Measurements from ENCODE around the gene MYEOV. TPM values are rescaled to one million over a fixed set of nuclear protein-coding genes. Genes with fewer than 3 reads are reported as not detected.

The MYEOV gene
- total and polyA plus RNA-seq, 9 of the 15 experiments (the other 6 are each of a cell fraction or from before 2014, with no cell fraction given): 10.2 to 133 (median 32.2) TPM

DNA sequence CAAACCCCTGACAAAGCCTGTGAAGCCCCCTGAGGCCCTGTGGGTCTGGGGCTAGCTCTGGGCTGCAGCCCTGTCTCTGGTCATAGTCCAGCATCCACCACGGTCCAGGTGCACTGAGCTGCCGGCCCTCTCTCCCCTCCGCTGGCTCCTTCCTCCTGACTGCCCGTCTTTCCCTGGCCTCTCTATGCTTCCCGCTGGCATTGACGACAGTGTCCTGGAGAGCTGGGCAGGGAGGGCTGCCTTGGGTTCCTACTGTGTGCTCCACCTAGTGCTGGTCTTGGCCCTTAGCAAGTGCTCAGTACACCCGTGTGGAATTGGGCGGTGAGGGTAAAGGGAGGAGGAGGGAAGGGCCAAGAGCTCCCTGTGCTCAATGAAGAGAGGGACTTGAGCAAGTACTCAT, 868 bp upstream of the MYEOV start:
- intact Hi-C loops (cut with micrococcal nuclease) (loop anchor here (2.0 to 10.0 kb wide), 4 partner anchors 72 to 350 kb away; no protein-coding TSS in a partner anchor), in situ Hi-C loops (cut with MboI) (loop anchor here (5.0 kb wide), 1 partner anchor 349 kb away; the partner anchor contains the start of gene CCND1)
- ATAC-seq: no peak
- Histone ChIP-seq H2AFZ (ENCODE audit: low read depth, low read length) (peak overlapping the region; percentile 76; the same call in 1 of the 2 replicates), H3K27ac (ENCODE audit: extremely low read depth, low read depth, low read length) (no peak overlapping the region), H3K4me2 (ENCODE audit: insufficient read depth, low read length) (no peak overlapping the region), H3K79me2 (ENCODE audit: control insufficient read depth, insufficient read depth, low read length) (peaks cover 41% of the 10 kb centered on the region), H3K9me1 (ENCODE audit: control insufficient read depth, insufficient read depth, low read length) (no peaks in the 10 kb centered on the region), H3K4me1 (replicated peaks in 1 of 2; ENCODE audit: control insufficient read depth in 2 of 2, insufficient read depth in 2 of 2, low read length in 2 of 2) (peaks cover 35 to 55% of the 10 kb centered on the region in 2 experiments), H4K20me1 (replicated peaks; ENCODE audit: control insufficient read depth, insufficient read depth, low read length) (no peaks in the 10 kb centered on the region; the same call in 1 of the 2 replicates), H3K27me3 (ENCODE audit: control insufficient read depth in 2 of 2, insufficient read depth in 2 of 2, low read length in 2 of 2) (peaks cover 3 to 7% of the 10 kb centered on the region in 2 experiments; a peak in 1 of 5 replicates), H3K36me3 (ENCODE audit: control insufficient read depth, insufficient read depth, low read length) (peaks cover 11% of the 10 kb centered on the region), H3K4me3 (no peak overlapping the region), H3K9ac (ENCODE audit: insufficient read depth in 1 of 2, low read depth in 2 of 2, low read length in 2 of 2) (peak overlapping the region in 1 of 2 experiments; percentile 53; a peak in 2 of 4 replicates), H3K9me3 (replicated peaks; ENCODE audit: control insufficient read depth, insufficient read depth, low read depth, low read length) (no peaks in the 10 kb centered on the region; the same call in 1 of the 2 replicates)
- POLR2A ChIA-PET: interaction anchor here (1.1 kb wide), 2 partner anchors 9 to 203 kb away, joined by 3 to 4 read pairs; no protein-coding TSS in a partner anchor
- peak in 1 of 4 experiments; percentile 48 for DNase-seq (ENCODE audit: extremely low read depth in 1 of 4, low spot score in 3 of 4)
- WGBS (ENCODE audit: insufficient coverage, low coverage, missing lambda C conversion rate): 38% methylated on average over 7 of the region's 8 CpGs
- FAIRE-seq: no peak
- BruUV-seq (replicated peaks): no TSS peak
- CTCF ChIA-PET (ENCODE audit: low intra/inter-chr PET ratio): interaction anchor here (0.6 to 2.0 kb wide), 3 partner anchors 192 to 903 kb away, joined by 3 to 11 read pairs (median 3); no protein-coding TSS in a partner anchor
- TF ChIP-seq ZKSCAN1 (IDR thresholded peaks at IDR 0.05; ENCODE audit: low read depth, low read length): peak; percentile 64; the same call in 1 of the 2 replicates
- TF ChIP-seq, protein P1, sequence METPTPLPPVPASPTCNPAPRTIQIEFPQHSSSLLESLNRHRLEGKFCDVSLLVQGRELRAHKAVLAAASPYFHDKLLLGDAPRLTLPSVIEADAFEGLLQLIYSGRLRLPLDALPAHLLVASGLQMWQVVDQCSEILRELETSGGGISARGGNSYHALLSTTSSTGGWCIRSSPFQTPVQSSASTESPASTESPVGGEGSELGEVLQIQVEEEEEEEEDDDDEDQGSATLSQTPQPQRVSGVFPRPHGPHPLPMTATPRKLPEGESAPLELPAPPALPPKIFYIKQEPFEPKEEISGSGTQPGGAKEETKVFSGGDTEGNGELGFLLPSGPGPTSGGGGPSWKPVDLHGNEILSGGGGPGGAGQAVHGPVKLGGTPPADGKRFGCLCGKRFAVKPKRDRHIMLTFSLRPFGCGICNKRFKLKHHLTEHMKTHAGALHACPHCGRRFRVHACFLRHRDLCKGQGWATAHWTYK (CRISPR knock-in tag; IDR thresholded peaks at IDR 0.05): no peak
- TF ChIP-seq, protein P2, sequence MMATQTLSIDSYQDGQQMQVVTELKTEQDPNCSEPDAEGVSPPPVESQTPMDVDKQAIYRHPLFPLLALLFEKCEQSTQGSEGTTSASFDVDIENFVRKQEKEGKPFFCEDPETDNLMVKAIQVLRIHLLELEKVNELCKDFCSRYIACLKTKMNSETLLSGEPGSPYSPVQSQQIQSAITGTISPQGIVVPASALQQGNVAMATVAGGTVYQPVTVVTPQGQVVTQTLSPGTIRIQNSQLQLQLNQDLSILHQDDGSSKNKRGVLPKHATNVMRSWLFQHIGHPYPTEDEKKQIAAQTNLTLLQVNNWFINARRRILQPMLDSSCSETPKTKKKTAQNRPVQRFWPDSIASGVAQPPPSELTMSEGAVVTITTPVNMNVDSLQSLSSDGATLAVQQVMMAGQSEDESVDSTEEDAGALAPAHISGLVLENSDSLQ (IDR thresholded peaks at IDR 0.05): no peak
- TF ChIP-seq TOE1 (IDR thresholded peaks at IDR 0.05; ENCODE audit: borderline replicate concordance): no peak
- TF ChIP-seq TOE1 (CRISPR knock-in tag; IDR thresholded peaks at IDR 0.05; ENCODE audit: borderline replicate concordance, low read depth): no peak
- no peak for TF ChIP-seq FIP1L1 (IDR thresholded peaks at IDR 0.05; ENCODE audit: low read depth, low read length, poor library complexity, severe bottlenecking)
- TF ChIP-seq, protein P3, sequence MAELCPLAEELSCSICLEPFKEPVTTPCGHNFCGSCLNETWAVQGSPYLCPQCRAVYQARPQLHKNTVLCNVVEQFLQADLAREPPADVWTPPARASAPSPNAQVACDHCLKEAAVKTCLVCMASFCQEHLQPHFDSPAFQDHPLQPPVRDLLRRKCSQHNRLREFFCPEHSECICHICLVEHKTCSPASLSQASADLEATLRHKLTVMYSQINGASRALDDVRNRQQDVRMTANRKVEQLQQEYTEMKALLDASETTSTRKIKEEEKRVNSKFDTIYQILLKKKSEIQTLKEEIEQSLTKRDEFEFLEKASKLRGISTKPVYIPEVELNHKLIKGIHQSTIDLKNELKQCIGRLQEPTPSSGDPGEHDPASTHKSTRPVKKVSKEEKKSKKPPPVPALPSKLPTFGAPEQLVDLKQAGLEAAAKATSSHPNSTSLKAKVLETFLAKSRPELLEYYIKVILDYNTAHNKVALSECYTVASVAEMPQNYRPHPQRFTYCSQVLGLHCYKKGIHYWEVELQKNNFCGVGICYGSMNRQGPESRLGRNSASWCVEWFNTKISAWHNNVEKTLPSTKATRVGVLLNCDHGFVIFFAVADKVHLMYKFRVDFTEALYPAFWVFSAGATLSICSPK (IDR thresholded peaks at IDR 0.05; ENCODE audit: borderline replicate concordance): no peak
- TF ChIP-seq, protein P4, sequence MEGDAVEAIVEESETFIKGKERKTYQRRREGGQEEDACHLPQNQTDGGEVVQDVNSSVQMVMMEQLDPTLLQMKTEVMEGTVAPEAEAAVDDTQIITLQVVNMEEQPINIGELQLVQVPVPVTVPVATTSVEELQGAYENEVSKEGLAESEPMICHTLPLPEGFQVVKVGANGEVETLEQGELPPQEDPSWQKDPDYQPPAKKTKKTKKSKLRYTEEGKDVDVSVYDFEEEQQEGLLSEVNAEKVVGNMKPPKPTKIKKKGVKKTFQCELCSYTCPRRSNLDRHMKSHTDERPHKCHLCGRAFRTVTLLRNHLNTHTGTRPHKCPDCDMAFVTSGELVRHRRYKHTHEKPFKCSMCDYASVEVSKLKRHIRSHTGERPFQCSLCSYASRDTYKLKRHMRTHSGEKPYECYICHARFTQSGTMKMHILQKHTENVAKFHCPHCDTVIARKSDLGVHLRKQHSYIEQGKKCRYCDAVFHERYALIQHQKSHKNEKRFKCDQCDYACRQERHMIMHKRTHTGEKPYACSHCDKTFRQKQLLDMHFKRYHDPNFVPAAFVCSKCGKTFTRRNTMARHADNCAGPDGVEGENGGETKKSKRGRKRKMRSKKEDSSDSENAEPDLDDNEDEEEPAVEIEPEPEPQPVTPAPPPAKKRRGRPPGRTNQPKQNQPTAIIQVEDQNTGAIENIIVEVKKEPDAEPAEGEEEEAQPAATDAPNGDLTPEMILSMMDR (IDR thresholded peaks at IDR 0.05 in 2 of 3, conservative IDR thresholded peaks at IDR 0.05 in 1 of 3; ENCODE audit: insufficient read depth in 2 of 3, low read depth in 1 of 3, low read length in 3 of 3): 0 out of 6 replicates have a peak, but pooled peaks of 1 of the 3 experiments have one; percentile 18
- peak in 1 of 2 experiments; percentile 26; a peak in 2 of 4 replicates for TF ChIP-seq RAD21 (CRISPR knock-in tag; conservative IDR thresholded peaks at IDR 0.05 in 1 of 2, IDR thresholded peaks at IDR 0.05 in 1 of 2)
- TF ChIP-seq PTBP1 (IDR thresholded peaks at IDR 0.05; ENCODE audit: low read depth, low read length): no peak

All from K562 (cell line).